Measurements from ENCODE around the gene POLR1G.

DNA sequence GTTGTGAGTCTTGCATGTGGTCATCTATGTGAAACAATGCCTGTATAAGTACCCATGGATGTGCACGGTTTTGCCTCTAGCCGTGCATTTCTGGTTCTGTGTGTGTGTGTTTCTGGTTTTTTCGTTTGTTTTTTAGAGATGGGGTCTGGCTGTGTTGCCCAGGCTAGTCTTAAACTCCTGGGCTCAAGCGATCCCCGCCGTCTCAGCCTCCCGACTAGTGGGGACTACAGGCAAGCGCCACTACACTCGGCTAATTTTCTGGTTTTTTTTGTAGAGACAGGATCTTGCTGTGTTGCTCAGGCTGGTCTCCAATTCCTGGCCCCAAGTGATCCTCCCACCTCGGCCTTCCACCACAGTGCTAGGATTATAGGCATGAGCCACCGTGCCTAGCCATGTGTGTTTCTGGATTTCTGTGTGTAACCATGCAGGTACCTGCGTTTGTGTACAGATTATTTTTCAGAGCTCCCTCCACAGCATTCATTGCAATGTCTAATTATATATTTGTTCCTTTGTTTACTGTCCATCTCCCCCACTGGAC lies 45.5 kb downstream of the POLR1G start:
- TF ChIP-seq, protein P1, sequence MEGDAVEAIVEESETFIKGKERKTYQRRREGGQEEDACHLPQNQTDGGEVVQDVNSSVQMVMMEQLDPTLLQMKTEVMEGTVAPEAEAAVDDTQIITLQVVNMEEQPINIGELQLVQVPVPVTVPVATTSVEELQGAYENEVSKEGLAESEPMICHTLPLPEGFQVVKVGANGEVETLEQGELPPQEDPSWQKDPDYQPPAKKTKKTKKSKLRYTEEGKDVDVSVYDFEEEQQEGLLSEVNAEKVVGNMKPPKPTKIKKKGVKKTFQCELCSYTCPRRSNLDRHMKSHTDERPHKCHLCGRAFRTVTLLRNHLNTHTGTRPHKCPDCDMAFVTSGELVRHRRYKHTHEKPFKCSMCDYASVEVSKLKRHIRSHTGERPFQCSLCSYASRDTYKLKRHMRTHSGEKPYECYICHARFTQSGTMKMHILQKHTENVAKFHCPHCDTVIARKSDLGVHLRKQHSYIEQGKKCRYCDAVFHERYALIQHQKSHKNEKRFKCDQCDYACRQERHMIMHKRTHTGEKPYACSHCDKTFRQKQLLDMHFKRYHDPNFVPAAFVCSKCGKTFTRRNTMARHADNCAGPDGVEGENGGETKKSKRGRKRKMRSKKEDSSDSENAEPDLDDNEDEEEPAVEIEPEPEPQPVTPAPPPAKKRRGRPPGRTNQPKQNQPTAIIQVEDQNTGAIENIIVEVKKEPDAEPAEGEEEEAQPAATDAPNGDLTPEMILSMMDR (IDR thresholded peaks at IDR 0.05) = no peak
- TF ChIP-seq EP300 (IDR thresholded peaks at IDR 0.05; ENCODE audit: borderline replicate concordance in 1 of 2, low read depth in 1 of 2, low read length in 1 of 2) (no peak), MEF2A (IDR thresholded peaks at IDR 0.05; ENCODE audit: borderline replicate concordance, low read depth) (no peak), FOXM1 (IDR thresholded peaks at IDR 0.05; ENCODE audit: low read depth) (no peak), CHD2 (IDR thresholded peaks at IDR 0.05; ENCODE audit: low read length, partially characterized antibody) (no peak), RAD21 (IDR thresholded peaks at IDR 0.05; ENCODE audit: low read length) (no peak), POLR2AphosphoS5 (IDR thresholded peaks at IDR 0.05; ENCODE audit: low read depth, low read length) (no peak), USF1 (IDR thresholded peaks at IDR 0.05; ENCODE audit: borderline replicate concordance, low read depth) (no peak)
